ENCODE data around the gene FAM200B.

Gene FAM200B

DNA sequence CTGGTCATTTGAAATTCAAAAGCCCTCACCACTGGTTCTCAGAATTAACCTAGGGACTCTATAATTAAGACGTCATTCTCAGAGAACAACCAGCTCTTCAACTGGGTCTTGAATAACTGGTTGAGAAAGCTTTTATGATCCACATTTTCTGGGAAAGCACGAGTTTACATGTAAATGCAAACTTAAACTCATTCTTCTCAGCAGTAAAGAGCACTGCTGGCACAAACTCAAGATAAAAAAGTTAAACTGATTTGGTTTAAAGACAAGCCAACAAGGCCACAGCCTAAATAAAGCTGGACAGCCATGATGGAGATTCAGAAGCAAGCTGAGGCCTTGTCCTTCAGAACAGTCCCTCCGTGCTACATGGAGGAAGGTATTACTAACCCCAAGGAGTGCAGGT, 34.5 kb downstream of the FAM200B start:
- H3K4me3 ChIP-seq (ENCODE audit: low read depth, low read length): no peak overlapping the region
- no peak for DNase-seq (ENCODE audit: low read depth)
- TF ChIP-seq, protein P1, sequence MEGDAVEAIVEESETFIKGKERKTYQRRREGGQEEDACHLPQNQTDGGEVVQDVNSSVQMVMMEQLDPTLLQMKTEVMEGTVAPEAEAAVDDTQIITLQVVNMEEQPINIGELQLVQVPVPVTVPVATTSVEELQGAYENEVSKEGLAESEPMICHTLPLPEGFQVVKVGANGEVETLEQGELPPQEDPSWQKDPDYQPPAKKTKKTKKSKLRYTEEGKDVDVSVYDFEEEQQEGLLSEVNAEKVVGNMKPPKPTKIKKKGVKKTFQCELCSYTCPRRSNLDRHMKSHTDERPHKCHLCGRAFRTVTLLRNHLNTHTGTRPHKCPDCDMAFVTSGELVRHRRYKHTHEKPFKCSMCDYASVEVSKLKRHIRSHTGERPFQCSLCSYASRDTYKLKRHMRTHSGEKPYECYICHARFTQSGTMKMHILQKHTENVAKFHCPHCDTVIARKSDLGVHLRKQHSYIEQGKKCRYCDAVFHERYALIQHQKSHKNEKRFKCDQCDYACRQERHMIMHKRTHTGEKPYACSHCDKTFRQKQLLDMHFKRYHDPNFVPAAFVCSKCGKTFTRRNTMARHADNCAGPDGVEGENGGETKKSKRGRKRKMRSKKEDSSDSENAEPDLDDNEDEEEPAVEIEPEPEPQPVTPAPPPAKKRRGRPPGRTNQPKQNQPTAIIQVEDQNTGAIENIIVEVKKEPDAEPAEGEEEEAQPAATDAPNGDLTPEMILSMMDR (IDR thresholded peaks at IDR 0.05; ENCODE audit: control insufficient read depth, extremely low read depth, insufficient read depth): no peak

DNA sequence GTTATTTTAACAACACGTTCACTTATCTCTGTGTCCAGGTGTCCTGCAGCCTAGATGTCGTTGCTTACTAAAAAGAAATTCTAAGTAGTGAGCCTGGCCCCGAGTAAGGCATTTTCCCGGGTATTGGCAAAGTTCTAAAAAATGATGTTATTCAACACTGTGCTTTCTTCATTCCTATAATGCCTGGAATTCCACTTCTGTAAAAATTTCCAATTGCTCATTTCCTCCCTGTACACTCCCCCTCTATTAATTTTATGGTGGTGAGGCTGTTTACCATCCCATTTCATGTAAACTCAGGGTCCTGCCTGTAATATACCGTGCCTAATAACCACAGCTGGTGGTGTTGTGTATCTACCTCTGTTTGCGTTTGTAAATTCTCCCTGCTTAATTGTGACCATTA, 35.5 kb downstream of the FAM200B start:
- DNase-seq (ENCODE audit: low read depth): no peak
- no peak overlapping the region for H3K4me3 ChIP-seq (ENCODE audit: low read depth, low read length)
- TF ChIP-seq, protein P1 (IDR thresholded peaks at IDR 0.05; ENCODE audit: control insufficient read depth, extremely low read depth, insufficient read depth): no peak

DNA sequence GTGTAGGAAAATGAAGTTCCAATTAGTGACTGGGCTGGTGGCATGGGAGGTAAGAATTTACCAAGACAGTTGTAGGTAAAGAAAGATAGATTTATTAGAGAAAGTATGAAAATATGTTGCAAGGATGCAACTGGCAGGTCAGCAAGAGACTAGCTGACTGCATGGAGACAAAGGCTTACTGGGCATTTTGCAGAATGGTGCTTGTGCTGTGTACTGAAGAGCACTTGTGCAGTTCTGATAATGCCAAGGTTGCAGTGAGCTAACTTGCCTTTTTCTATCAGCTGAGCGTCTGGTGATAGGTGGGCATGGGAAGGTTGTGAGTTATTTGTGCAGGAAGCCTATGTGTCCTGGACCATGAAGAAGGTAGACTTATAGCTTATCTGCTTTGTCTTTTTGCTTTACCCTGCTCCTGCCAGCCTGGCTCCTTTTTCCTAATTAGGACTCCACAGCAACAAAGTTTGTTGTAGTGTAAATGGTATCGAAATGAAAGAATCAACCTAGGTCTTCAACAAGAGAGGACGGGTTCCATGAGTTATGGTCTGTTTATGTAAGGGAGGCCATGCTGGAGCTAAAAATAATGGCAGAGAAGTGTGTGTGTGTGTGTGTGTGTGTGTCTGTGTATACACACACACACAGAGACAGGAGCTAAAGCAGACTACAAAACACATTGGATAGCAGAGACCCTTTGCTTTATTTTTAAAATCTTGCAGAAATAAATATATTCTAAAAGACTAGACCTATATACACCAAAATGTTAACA, 36.2 kb downstream of the FAM200B start:
- TF ChIP-seq, protein P1 (IDR thresholded peaks at IDR 0.05; ENCODE audit: control insufficient read depth, extremely low read depth, insufficient read depth): no peak
- DNase-seq (ENCODE audit: low read depth): no peak
- H3K4me3 ChIP-seq (ENCODE audit: low read depth, low read length): no peak overlapping the region

DNA sequence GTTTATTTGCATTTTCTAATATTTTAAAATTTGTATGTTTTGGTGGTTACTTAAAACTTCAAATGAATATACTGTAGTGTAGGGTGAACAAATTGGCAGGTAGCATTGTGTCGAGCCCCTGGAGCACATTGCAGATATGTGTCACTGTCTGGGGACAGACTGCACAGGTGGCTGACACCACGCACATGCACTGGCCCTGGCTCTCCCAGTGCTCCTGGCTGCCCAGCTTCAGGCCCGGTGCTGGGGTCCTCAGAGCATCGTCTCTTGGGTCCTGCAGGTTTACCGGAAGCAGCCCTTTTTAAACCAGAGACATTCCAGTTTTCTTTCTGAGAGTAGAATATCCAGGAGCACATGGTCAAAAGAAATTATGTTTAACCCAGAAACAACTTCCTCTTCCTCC, 36.8 kb downstream of the FAM200B start:
- no peak overlapping the region for H3K4me3 ChIP-seq (ENCODE audit: low read depth, low read length)
- TF ChIP-seq, protein P1 (IDR thresholded peaks at IDR 0.05; ENCODE audit: control insufficient read depth, extremely low read depth, insufficient read depth): no peak
- no peak for DNase-seq (ENCODE audit: low read depth)

DNA sequence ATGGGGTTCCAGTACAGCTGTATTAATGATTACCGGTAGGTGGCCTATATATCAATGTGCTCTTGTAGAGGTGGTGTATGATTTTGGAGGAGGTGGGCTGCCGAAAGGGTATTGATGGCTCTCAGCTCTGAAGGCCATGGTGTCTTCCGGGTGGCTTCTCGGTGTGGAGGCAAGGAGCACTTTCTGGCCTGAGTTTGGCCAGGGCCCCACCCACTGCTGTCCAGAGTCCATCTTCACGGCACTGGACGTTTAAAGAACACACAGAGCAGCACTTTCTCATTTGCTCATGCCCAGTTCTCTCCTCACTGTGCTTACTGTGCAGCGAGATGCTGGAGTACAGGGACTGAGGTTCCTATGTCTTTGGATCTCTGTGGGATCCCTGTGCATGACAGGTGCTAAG, 37.3 kb downstream of the FAM200B start:
- H3K4me3 ChIP-seq (ENCODE audit: low read depth, low read length): no peak overlapping the region
- TF ChIP-seq, protein P1 (IDR thresholded peaks at IDR 0.05; ENCODE audit: control insufficient read depth, extremely low read depth, insufficient read depth): no peak
- no peak for DNase-seq (ENCODE audit: low read depth)

DNA sequence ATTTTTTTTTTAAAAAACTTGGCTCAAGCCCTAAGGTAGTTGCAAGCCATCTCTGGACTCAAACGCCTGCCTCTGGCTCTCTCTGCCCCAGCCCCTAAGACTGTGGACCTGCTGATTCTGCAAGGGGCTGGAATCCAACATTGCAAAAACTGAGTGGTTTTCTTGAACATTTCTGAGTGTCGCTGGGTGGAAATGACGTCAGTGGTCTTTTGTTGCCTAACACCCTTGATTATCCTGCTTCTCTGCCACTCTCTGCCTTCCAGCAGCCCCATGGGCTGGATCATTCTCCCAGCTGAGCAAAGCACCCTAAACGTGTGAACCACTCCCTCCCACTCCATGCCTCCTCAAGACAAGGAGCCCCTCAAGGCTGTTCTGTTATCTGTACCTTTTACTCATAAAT, 37.9 kb downstream of the FAM200B start:
- TF ChIP-seq, protein P1 (IDR thresholded peaks at IDR 0.05; ENCODE audit: control insufficient read depth, extremely low read depth, insufficient read depth): no peak
- no peak for DNase-seq (ENCODE audit: low read depth)

DNA sequence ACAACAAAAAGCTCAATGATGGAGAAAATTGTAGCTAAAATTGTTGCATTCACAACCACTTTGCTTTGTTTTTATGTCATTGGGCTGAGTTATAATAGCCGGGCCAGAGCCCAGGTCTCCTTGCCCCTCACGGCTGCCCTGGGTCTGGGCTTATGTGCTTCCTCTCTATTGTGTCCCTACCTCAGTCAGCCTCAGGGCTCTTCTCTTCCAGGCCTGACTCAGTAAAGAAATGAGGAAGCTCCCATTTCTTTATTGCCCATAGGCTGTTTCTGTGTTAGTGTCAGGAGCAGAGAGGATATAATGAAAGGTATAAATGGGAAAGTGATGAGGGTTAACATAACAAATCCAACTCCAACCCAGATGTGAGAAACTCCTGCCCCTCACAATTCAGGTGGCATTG, 39.2 kb downstream of the FAM200B start:
- DNase-seq (ENCODE audit: low read depth): no peak
- TF ChIP-seq, protein P1 (IDR thresholded peaks at IDR 0.05; ENCODE audit: control insufficient read depth, extremely low read depth, insufficient read depth): no peak
- H3K4me3 ChIP-seq (ENCODE audit: low read depth, low read length): no peak overlapping the region

More for the DNA sequence above, 37.9 kb downstream of the FAM200B start:
- no peak overlapping the region for H3K4me3 ChIP-seq (ENCODE audit: low read depth, low read length)
